Epithelial cell of proximal tubule (primary cell): ENCODE results near the gene PIMREG. TPM values are rescaled to one million over a fixed set of nuclear protein-coding genes. Genes with fewer than 3 reads are reported as not detected.

ENCODE experiments used
- DNase-seq: peaks from one replicate; pipeline ENCODE4 v3.0.0-alpha.2; 2011; ENCODE audit warnings: low read depth
- H3K4me3 ChIP-seq: 2 replicates; pipeline ENCODE4 v1.5.1; 2011; ENCODE audit warnings: low read depth, mild to moderate bottlenecking, low read length
- CTCF ChIP-seq: conservative IDR thresholded peaks from 2 replicates; pipeline ENCODE4 v1.5.1; 2012; ENCODE audit warnings: low read depth, mild to moderate bottlenecking, low read length
- total RNA-seq: library from RNA; depleted of rRNA; stranded (reverse); fragments of >200 nt; gene quantifications from 2 replicates; pipeline ENCODE4 v1.2.3, GENCODE V29; 2015

The PIMREG gene
- total RNA-seq, 1 donor from 2014 or later: 65.1 TPM

GRCh38 chr17:6415616-6416015, 28.6 kb upstream of the PIMREG start:
- no peak for TF ChIP-seq CTCF
- DNase-seq: no peak
- H3K4me3 ChIP-seq: no peak overlapping the region

GRCh38 chr17:6420173-6420641, 24.0 kb upstream of the PIMREG start:
- no peak overlapping the region for H3K4me3 ChIP-seq
- TF ChIP-seq CTCF: peak; percentile 59
- no peak for DNase-seq

- H3K4me3 ChIP-seq: no peak overlapping the region
- no peak for DNase-seq
- peak; percentile 85 for TF ChIP-seq CTCF
Measured at GRCh38 chr17:6421700-6422604, 22.3 kb upstream of the PIMREG start.

- no peak for TF ChIP-seq CTCF
- no peak for DNase-seq
- no peak overlapping the region for H3K4me3 ChIP-seq
Measured at GRCh38 chr17:6422654-6423241, 21.5 kb upstream of the PIMREG start.

- no peak overlapping the region for H3K4me3 ChIP-seq
- no peak for TF ChIP-seq CTCF
Measured at GRCh38 chr17:6423931-6424330, 20.3 kb upstream of the PIMREG start.

GRCh38 chr17:6425407-6425806, 18.8 kb upstream of the PIMREG start:
- no peak for TF ChIP-seq CTCF
- no peak overlapping the region for H3K4me3 ChIP-seq
- no peak for DNase-seq

More at GRCh38 chr17:6423931-6424330, 20.3 kb upstream of the PIMREG start:
- no peak for DNase-seq
